SK-N-SH (cell line): ENCODE data around the gene GRIN2C. TPM values are rescaled to one million over a fixed set of nuclear protein-coding genes. Genes with fewer than 3 reads are reported as not detected.

Experiments
- CTCF ChIA-PET: fragments of 300-600, 350-600 bp; formaldehyde crosslinking; extraction: SDS; loops from one replicate; lab custom pipeline; 2021; lab: Yijun Ruan, JAX
- POLR2A ChIA-PET: fragments of 350-600 bp; sonication (Branson Sonifier 250); formaldehyde crosslinking; extraction: SDS; loops from one replicate; lab custom pipeline; 2020; ENCODE audit warnings: antibody characterized with exemption, inconsistent platforms; lab: Yijun Ruan, JAX
- DNase-seq: peaks from one replicate; pipeline ENCODE4 v3.0.0; 2012
- H2AFZ ChIP-seq: fragments of 200-600 bp; sonication (generic); 2 replicates; pipeline ENCODE4 v1.8.1; 2016; ENCODE audit warnings: antibody characterized with exemption, mild to moderate bottlenecking, low read depth
- H3F3A ChIP-seq: fragments of 200-600 bp; sonication (generic); replicated peaks from 2 replicates; pipeline ENCODE3; 2016; ENCODE audit warnings: antibody characterized with exemption, mild to moderate bottlenecking; ENCODE audit not compliant: insufficient read depth
- H3K27ac ChIP-seq, 2 experiments: fragments of 200-500 bp in 1 of 2; fragments of 200-600 bp in 1 of 2; sonication (Bioruptor generic) in 1 of 2; sonication (generic), shearing (Covaris generic) in 1 of 2; 2 replicates each; pipeline versions ENCODE4 v1.5.1 to v1.6.1; 2014 to 2016; ENCODE audit warnings: low read depth in 2 of 2, inconsistent platforms in 1 of 2, low read length in 1 of 2, mild to moderate bottlenecking in 1 of 2, mixed read lengths in 1 of 2
- H3K27me3 ChIP-seq: fragments of 200-600 bp; sonication (generic), shearing (Covaris generic); 2 replicates; pipeline ENCODE4 v1.6.1; 2016; ENCODE audit warnings: mixed run types; ENCODE audit not compliant: insufficient read depth
- H3K36me3 ChIP-seq, 2 experiments: fragments of 200-500 bp in 1 of 2; fragments of 200-600 bp in 1 of 2; sonication (Bioruptor generic) in 1 of 2; sonication (generic) in 1 of 2; replicated peaks in 1 of 2; 2 replicates each; pipeline versions ENCODE3 to v1.5.1; 2014 to 2016; ENCODE audit warnings: low read length in 1 of 2, mild to moderate bottlenecking in 1 of 2; ENCODE audit not compliant: insufficient read depth in 2 of 2, control insufficient read depth in 1 of 2
- H3K4me1 ChIP-seq, 2 experiments: fragments of 200-500 bp in 1 of 2; fragments of 200-600 bp in 1 of 2; sonication (Bioruptor generic) in 1 of 2; sonication (generic), shearing (Covaris generic) in 1 of 2; 2 replicates each; pipeline versions ENCODE4 v1.5.1 to v1.6.1; 2014 to 2016; ENCODE audit warnings: low read depth in 1 of 2, low read length in 1 of 2, mixed run types in 1 of 2; ENCODE audit not compliant: insufficient read depth in 2 of 2, control insufficient read depth in 1 of 2
- H3K4me2 ChIP-seq: fragments of 200-600 bp; sonication (generic), shearing (Covaris generic); 2 replicates; pipeline ENCODE4 v1.6.1; 2017; ENCODE audit warnings: mixed run types
- H3K4me3 ChIP-seq, 2 experiments: fragments of 200-500 bp in 1 of 2; fragments of 200-600 bp in 1 of 2; sonication (Bioruptor generic) in 1 of 2; sonication (generic), shearing (Covaris generic) in 1 of 2; 2 replicates each; pipeline versions ENCODE4 v1.5.1 to v1.8.1; 2014 to 2016; ENCODE audit warnings: low read depth in 2 of 2, inconsistent platforms in 1 of 2, low read length in 1 of 2, mild to moderate bottlenecking in 1 of 2, mixed read lengths in 1 of 2, moderate library complexity in 1 of 2
- H3K79me2 ChIP-seq: fragments of 200-600 bp; sonication (generic); 2 replicates; pipeline ENCODE4 v1.8.1; 2017; ENCODE audit warnings: mild to moderate bottlenecking; ENCODE audit not compliant: insufficient read depth
- H3K9ac ChIP-seq: fragments of 200-600 bp; sonication (generic); 2 replicates; pipeline ENCODE4 v1.6.1; 2017; ENCODE audit warnings: mixed run types
- H3K9me2 ChIP-seq: fragments of 200-600 bp; sonication (generic); 2 replicates; pipeline ENCODE4 v1.6.1; 2017; ENCODE audit warnings: mixed run types
- H3K9me3 ChIP-seq: fragments of 200-600 bp; sonication (generic); 2 replicates; pipeline ENCODE4 v1.6.1; 2017; ENCODE audit warnings: mixed run types, mild to moderate bottlenecking, moderate library complexity
- H4K20me1 ChIP-seq: fragments of 200-600 bp; sonication (generic); 2 replicates; pipeline ENCODE4 v1.6.1; 2017; ENCODE audit warnings: mild to moderate bottlenecking, mixed run types; ENCODE audit not compliant: insufficient read depth
- EZH2phosphoT487 ChIP-seq: fragments of 200-600 bp; sonication (generic); IDR thresholded peaks from 2 replicates; pipeline ENCODE4 v1.6.1; 2017; ENCODE audit warnings: low read depth, mixed run types, mild to moderate bottlenecking, antibody characterized with exemption, moderate library complexity, borderline replicate concordance
- FOXM1 ChIP-seq: IDR thresholded peaks from 2 replicates; pipeline ENCODE4 v1.4.0; 2012; ENCODE audit warnings: low read depth, mild to moderate bottlenecking
- GATA2 ChIP-seq: sonication (generic); formaldehyde crosslinking; IDR thresholded peaks from 2 replicates; pipeline ENCODE4 v1.5.0; 2020; ENCODE audit warnings: mild to moderate bottlenecking, missing genetic modification reagents
- MXI1 ChIP-seq: IDR thresholded peaks from 2 replicates; pipeline ENCODE4 v1.6.1; 2012; ENCODE audit warnings: mild to moderate bottlenecking, low read depth, low read length, improper control_type of control experiment
- NFIC ChIP-seq: IDR thresholded peaks from 2 replicates; pipeline ENCODE4 v1.4.0; 2012; ENCODE audit warnings: borderline replicate concordance
- NRF1 ChIP-seq: IDR thresholded peaks from 2 replicates; pipeline ENCODE4 v1.6.1; 2012; ENCODE audit warnings: low read depth, mild to moderate bottlenecking, low read length
- RAD21 ChIP-seq: IDR thresholded peaks from 2 replicates; pipeline ENCODE4 v1.6.1; 2012; ENCODE audit warnings: mild to moderate bottlenecking, low read length
- SIN3A ChIP-seq: IDR thresholded peaks from 2 replicates; pipeline ENCODE4 v1.6.1; 2012; ENCODE audit warnings: low read depth, mild to moderate bottlenecking, low read length, moderate library complexity, borderline replicate concordance
- YY1 ChIP-seq: IDR thresholded peaks from 2 replicates; pipeline ENCODE4 v1.4.0; 2012; ENCODE audit warnings: low read depth, mild to moderate bottlenecking
- WGBS: methylation state at CpG from one replicate; pipeline ENCODE4 v1.1.6; 2017; ENCODE audit warnings: low lambda C conversion rate; 5-methylcytosine and 5-hydroxymethylcytosine counted together
- polyA plus RNA-seq, 3 experiments: library from polyadenylated mRNA; depleted of rRNA; stranded (reverse); fragments of >200 nt; gene quantifications; 2 replicates each; pipeline ENCODE4 v1.2.3, GENCODE V29; 2012
- TF ChIP-seq, protein P1 (sequence below): fragments of 150-350 bp; IDR thresholded peaks from 2 replicates; pipeline ENCODE4 v1.6.1; 2017; ENCODE audit warnings: antibody characterized with exemption, low read length, low read depth, borderline replicate concordance
- TF ChIP-seq, protein P2 (sequence below): IDR thresholded peaks from 2 replicates; pipeline ENCODE4; 2012

GRIN2C gene
- polyA plus RNA-seq, 1 of the 3 experiments (the other 2 are of a cell fraction) = 0.39 TPM

DNA sequence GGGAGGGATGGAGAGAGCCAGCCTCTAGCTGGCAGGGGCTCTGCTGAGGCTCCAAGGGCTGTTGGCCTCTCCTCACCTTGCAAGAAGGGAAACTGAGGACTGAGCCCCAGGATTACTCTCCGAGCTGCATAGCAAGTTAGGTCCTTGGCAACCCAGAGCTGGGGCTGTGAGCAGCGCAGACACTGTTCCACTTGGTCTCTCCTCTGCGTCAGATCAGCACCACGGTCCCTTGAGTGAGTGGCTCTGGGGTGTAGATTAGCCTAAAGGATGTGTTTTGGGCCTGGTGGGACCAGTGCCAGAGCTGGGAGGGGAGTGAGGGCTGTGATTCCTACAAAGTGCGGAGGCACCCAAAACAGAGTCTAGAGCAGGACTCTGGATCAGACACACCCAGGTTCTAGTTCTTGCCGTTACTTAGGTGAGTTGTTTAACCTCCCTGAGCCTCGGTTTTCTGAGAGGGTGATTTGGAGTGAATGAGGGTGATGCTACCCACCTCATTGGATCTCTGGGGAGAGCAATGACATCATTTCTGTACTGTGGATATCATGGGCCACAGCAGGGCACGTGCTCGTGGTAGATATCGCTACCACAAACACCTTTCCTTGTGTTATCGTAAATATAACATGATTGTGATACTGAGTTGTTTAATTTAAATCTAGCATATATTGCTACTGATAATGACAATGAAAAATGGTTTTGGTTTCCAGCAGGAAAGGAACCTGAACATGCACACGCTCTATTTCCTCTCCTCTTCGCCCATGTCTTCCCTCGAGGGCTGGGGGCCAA is 41.9 kb upstream of the GRIN2C start:
- Histone ChIP-seq H3K79me2 (no peaks in the 10 kb centered on the region), H3K9me2 (no peaks in the 10 kb centered on the region), H3K27ac (no peak overlapping the region), H3K9ac (no peak overlapping the region), H2AFZ (no peak overlapping the region), H4K20me1 (no peaks in the 10 kb centered on the region), H3K4me2 (no peak overlapping the region), H3F3A (no peaks in the 10 kb centered on the region), H3K27me3 (peaks cover 27% of the 10 kb centered on the region), H3K9me3 (no peaks in the 10 kb centered on the region), H3K36me3 (no peaks in the 10 kb centered on the region), H3K4me1 (no peaks in the 10 kb centered on the region)
- 67% methylated on average over 14 of the region's 14 CpGs for WGBS
- CTCF ChIA-PET = interaction anchor here (0.9 to 3.1 kb wide), 7 partner anchors 11 to 300 kb away, joined by 3 to 13 read pairs (median 4); partner anchors contain the start of genes GRIN2C, OTOP2 and USH1G
- POLR2A ChIA-PET = no interaction called here
- DNase-seq = no peak
- TF ChIP-seq, protein P1, sequence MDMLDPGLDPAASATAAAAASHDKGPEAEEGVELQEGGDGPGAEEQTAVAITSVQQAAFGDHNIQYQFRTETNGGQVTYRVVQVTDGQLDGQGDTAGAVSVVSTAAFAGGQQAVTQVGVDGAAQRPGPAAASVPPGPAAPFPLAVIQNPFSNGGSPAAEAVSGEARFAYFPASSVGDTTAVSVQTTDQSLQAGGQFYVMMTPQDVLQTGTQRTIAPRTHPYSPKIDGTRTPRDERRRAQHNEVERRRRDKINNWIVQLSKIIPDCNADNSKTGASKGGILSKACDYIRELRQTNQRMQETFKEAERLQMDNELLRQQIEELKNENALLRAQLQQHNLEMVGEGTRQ = no peak
- TF ChIP-seq MXI1 (no peak), NRF1 (no peak), GATA2 (CRISPR knock-in tag) (no peak), RAD21 (no peak), NFIC (no peak)
- TF ChIP-seq, protein P2, sequence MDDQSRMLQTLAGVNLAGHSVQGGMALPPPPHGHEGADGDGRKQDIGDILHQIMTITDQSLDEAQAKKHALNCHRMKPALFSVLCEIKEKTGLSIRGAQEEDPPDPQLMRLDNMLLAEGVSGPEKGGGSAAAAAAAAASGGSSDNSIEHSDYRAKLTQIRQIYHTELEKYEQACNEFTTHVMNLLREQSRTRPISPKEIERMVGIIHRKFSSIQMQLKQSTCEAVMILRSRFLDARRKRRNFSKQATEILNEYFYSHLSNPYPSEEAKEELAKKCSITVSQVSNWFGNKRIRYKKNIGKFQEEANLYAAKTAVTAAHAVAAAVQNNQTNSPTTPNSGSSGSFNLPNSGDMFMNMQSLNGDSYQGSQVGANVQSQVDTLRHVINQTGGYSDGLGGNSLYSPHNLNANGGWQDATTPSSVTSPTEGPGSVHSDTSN = no peak
- TF ChIP-seq, all 33 proteins: peak for 0
- no peak overlapping the region for H3K4me3 ChIP-seq

DNA sequence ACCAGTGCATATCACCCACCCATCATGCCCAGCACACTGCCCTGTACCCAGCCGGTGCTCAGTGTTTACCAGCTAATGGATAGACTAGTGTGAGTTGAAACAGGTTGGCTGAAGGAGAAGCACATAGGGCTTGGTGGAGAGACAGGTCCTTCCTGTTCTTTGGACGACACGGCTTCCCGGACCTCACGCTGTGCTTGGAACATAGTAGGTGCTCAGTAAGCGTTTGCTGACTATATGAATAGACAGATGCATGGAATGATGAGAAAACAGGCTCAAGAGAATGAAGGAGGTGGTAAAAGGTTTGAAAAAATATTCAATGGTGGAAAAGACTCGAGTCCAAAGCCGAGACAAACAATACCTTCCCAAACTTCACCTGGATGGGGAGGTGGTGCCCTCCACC is 40.5 kb upstream of the GRIN2C start:
- H3K9me3 ChIP-seq = no peaks in the 10 kb centered on the region
- POLR2A ChIA-PET = no interaction called here
- H3K27me3 ChIP-seq = peaks cover 39% of the 10 kb centered on the region
- H3K36me3 ChIP-seq = no peaks in the 10 kb centered on the region
- H3K79me2 ChIP-seq = no peaks in the 10 kb centered on the region
- H3K27ac ChIP-seq = no peak overlapping the region
- no peak overlapping the region for H3K4me3 ChIP-seq
- no peaks in the 10 kb centered on the region for H4K20me1 ChIP-seq
- H3K4me2 ChIP-seq = no peak overlapping the region
- DNase-seq = no peak
- CTCF ChIA-PET = interaction anchor here (1.0 to 3.1 kb wide), 4 partner anchors 23 to 38 kb away, joined by 3 to 13 read pairs (median 4); partner anchors contain the start of genes OTOP2 and USH1G
- H3K9me2 ChIP-seq = no peaks in the 10 kb centered on the region
- TF ChIP-seq YY1 (no peak), SIN3A (no peak), FOXM1 (no peak), EZH2phosphoT487 (no peak)
- no peak overlapping the region for H2AFZ ChIP-seq
- no peaks in the 10 kb centered on the region for H3K4me1 ChIP-seq
- WGBS = 66% methylated on average over 8 of the region's 8 CpGs
- no peak overlapping the region for H3K9ac ChIP-seq
- H3F3A ChIP-seq = no peaks in the 10 kb centered on the region
